GM23338 (cell line): Measurements from ENCODE around the gene PCDHA7.

ENCODE experiments used
- EZH2 ChIP-seq: fragments of 200-600 bp; sonication (generic); IDR thresholded peaks from one replicate; pipeline ENCODE4 v1.8.0; 2017; ENCODE audit warnings: antibody characterized with exemption, mild to moderate bottlenecking, low read depth; ENCODE audit not compliant: unreplicated experiment
- EZH2phosphoT487 ChIP-seq: fragments of 200-600 bp; sonication (generic); IDR thresholded peaks from one replicate; pipeline ENCODE4 v1.8.1; 2018; ENCODE audit warnings: antibody characterized with exemption; ENCODE audit not compliant: unreplicated experiment
- JUNB ChIP-seq: IDR thresholded peaks from one replicate; pipeline ENCODE4 v1.6.1; 2016; ENCODE audit warnings: antibody characterized with exemption; ENCODE audit not compliant: unreplicated experiment
- POLR2AphosphoS5 ChIP-seq: IDR thresholded peaks from 2 replicates; pipeline ENCODE4 v1.6.1; 2016; ENCODE audit warnings: antibody characterized with exemption, low read depth
- ZNF331 ChIP-seq: fragments of 250-450 bp; sonication (Bioruptor Pico); IDR thresholded peaks from 2 replicates; pipeline ENCODE4 v1.5.0; 2020; ENCODE audit warnings: low read depth, mild to moderate bottlenecking, moderate library complexity
- TF ChIP-seq, protein P1 (sequence below), 2 experiments: fragments of 200-600 bp in 1 of 2; sonication (generic) in 1 of 2; conservative IDR thresholded peaks; 2 replicates each; pipeline versions ENCODE4 v1.5.1 to v1.6.1; 2016 to 2017; ENCODE audit warnings: antibody characterized with exemption in 2 of 2, low read depth in 2 of 2, mild to moderate bottlenecking in 2 of 2, moderate library complexity in 1 of 2
- TF ChIP-seq, protein P2 (sequence below): fragments of 250-450 bp; sonication (Bioruptor Pico); IDR thresholded peaks from 2 replicates; pipeline ENCODE4 v1.5.0; 2020; ENCODE audit warnings: mild to moderate bottlenecking, moderate library complexity
- TF ChIP-seq, protein P3 (sequence below): IDR thresholded peaks from 2 replicates; pipeline ENCODE4 v1.6.1; 2016; ENCODE audit warnings: antibody characterized with exemption
- TF ChIP-seq, protein P4 (sequence below): IDR thresholded peaks from one replicate; pipeline ENCODE4 v1.6.1; 2018; ENCODE audit warnings: antibody characterized with exemption; ENCODE audit not compliant: unreplicated experiment

DNA sequence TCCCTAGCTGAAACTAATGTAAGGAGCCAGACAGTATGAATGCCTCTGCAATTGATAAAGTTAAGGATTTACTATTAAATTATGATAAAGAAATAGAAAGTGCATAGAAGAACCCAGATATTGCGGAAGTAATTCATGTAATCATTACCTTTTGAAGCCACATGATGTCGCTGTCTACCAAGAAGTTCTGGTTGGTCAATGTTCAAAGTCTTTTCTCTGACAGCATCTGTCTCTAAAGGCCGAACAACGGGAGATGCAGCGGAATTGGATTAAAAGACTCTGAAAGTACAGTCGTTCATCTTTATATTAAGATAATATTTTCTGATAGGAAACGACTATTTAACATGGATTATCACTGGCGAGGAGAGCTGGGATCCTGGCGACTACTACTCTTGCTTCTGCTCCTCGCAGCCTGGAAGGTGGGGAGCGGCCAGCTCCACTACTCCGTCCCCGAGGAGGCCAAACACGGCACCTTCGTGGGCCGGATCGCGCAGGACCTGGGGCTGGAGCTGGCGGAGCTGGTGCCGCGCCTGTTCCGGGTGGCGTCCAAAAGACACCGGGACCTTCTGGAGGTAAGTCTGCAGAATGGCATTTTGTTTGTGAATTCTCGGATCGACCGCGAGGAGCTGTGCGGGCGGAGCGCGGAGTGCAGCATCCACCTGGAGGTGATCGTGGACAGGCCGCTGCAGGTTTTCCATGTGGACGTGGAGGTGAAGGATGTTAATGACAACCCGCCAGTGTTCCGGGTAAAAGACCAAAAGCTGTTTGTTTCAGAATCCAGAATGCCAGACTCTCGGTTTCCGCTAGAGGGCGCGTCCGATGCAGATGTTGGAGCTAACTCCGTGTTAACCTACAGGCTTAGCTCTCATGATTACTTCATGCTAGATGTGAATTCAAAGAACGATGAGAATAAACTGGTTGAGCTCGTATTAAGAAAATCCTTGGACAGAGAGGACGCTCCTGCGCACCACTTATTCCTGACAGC is 7.2 kb downstream of the PCDHA7 start, which contains the start of gene PCDHA8:
- TF ChIP-seq, protein P1, sequence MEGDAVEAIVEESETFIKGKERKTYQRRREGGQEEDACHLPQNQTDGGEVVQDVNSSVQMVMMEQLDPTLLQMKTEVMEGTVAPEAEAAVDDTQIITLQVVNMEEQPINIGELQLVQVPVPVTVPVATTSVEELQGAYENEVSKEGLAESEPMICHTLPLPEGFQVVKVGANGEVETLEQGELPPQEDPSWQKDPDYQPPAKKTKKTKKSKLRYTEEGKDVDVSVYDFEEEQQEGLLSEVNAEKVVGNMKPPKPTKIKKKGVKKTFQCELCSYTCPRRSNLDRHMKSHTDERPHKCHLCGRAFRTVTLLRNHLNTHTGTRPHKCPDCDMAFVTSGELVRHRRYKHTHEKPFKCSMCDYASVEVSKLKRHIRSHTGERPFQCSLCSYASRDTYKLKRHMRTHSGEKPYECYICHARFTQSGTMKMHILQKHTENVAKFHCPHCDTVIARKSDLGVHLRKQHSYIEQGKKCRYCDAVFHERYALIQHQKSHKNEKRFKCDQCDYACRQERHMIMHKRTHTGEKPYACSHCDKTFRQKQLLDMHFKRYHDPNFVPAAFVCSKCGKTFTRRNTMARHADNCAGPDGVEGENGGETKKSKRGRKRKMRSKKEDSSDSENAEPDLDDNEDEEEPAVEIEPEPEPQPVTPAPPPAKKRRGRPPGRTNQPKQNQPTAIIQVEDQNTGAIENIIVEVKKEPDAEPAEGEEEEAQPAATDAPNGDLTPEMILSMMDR (conservative IDR thresholded peaks at IDR 0.05; ENCODE audit: low read depth in 2 of 2), result peak; percentile 75 to 83
- TF ChIP-seq, protein P2, sequence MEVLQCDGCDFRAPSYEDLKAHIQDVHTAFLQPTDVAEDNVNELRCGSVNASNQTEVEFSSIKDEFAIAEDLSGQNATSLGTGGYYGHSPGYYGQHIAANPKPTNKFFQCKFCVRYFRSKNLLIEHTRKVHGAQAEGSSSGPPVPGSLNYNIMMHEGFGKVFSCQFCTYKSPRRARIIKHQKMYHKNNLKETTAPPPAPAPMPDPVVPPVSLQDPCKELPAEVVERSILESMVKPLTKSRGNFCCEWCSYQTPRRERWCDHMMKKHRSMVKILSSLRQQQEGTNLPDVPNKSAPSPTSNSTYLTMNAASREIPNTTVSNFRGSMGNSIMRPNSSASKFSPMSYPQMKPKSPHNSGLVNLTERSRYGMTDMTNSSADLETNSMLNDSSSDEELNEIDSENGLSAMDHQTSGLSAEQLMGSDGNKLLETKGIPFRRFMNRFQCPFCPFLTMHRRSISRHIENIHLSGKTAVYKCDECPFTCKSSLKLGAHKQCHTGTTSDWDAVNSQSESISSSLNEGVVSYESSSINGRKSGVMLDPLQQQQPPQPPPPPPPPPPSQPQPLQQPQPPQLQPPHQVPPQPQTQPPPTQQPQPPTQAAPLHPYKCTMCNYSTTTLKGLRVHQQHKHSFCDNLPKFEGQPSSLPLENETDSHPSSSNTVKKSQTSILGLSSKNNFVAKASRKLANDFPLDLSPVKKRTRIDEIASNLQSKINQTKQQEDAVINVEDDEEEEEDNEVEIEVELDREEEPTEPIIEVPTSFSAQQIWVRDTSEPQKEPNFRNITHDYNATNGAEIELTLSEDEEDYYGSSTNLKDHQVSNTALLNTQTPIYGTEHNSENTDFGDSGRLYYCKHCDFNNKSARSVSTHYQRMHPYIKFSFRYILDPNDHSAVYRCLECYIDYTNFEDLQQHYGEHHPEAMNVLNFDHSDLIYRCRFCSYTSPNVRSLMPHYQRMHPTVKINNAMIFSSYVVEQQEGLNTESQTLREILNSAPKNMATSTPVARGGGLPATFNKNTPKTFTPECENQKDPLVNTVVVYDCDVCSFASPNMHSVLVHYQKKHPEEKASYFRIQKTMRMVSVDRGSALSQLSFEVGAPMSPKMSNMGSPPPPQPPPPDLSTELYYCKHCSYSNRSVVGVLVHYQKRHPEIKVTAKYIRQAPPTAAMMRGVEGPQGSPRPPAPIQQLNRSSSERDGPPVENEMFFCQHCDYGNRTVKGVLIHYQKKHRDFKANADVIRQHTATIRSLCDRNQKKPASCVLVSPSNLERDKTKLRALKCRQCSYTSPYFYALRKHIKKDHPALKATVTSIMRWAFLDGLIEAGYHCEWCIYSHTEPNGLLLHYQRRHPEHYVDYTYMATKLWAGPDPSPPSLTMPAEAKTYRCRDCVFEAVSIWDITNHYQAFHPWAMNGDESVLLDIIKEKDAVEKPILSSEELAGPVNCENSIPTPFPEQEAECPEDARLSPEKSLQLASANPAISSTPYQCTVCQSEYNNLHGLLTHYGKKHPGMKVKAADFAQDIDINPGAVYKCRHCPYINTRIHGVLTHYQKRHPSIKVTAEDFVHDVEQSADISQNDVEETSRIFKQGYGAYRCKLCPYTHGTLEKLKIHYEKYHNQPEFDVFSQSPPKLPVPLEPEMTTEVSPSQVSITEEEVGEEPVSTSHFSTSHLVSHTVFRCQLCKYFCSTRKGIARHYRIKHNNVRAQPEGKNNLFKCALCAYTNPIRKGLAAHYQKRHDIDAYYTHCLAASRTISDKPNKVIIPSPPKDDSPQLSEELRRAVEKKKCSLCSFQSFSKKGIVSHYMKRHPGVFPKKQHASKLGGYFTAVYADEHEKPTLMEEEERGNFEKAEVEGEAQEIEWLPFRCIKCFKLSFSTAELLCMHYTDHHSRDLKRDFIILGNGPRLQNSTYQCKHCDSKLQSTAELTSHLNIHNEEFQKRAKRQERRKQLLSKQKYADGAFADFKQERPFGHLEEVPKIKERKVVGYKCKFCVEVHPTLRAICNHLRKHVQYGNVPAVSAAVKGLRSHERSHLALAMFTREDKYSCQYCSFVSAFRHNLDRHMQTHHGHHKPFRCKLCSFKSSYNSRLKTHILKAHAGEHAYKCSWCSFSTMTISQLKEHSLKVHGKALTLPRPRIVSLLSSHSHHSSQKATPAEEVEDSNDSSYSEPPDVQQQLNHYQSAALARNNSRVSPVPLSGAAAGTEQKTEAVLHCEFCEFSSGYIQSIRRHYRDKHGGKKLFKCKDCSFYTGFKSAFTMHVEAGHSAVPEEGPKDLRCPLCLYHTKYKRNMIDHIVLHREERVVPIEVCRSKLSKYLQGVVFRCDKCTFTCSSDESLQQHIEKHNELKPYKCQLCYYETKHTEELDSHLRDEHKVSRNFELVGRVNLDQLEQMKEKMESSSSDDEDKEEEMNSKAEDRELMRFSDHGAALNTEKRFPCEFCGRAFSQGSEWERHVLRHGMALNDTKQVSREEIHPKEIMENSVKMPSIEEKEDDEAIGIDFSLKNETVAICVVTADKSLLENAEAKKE (CRISPR knock-in tag), result no peak
- TF ChIP-seq JUNB, result no peak
- no peak for TF ChIP-seq EZH2phosphoT487
- no peak for TF ChIP-seq POLR2AphosphoS5
- TF ChIP-seq EZH2, result no peak
- TF ChIP-seq, protein P3, sequence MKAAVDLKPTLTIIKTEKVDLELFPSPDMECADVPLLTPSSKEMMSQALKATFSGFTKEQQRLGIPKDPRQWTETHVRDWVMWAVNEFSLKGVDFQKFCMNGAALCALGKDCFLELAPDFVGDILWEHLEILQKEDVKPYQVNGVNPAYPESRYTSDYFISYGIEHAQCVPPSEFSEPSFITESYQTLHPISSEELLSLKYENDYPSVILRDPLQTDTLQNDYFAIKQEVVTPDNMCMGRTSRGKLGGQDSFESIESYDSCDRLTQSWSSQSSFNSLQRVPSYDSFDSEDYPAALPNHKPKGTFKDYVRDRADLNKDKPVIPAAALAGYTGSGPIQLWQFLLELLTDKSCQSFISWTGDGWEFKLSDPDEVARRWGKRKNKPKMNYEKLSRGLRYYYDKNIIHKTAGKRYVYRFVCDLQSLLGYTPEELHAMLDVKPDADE, result no peak
- TF ChIP-seq, protein P4, sequence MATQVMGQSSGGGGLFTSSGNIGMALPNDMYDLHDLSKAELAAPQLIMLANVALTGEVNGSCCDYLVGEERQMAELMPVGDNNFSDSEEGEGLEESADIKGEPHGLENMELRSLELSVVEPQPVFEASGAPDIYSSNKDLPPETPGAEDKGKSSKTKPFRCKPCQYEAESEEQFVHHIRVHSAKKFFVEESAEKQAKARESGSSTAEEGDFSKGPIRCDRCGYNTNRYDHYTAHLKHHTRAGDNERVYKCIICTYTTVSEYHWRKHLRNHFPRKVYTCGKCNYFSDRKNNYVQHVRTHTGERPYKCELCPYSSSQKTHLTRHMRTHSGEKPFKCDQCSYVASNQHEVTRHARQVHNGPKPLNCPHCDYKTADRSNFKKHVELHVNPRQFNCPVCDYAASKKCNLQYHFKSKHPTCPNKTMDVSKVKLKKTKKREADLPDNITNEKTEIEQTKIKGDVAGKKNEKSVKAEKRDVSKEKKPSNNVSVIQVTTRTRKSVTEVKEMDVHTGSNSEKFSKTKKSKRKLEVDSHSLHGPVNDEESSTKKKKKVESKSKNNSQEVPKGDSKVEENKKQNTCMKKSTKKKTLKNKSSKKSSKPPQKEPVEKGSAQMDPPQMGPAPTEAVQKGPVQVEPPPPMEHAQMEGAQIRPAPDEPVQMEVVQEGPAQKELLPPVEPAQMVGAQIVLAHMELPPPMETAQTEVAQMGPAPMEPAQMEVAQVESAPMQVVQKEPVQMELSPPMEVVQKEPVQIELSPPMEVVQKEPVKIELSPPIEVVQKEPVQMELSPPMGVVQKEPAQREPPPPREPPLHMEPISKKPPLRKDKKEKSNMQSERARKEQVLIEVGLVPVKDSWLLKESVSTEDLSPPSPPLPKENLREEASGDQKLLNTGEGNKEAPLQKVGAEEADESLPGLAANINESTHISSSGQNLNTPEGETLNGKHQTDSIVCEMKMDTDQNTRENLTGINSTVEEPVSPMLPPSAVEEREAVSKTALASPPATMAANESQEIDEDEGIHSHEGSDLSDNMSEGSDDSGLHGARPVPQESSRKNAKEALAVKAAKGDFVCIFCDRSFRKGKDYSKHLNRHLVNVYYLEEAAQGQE, result no peak
- no peak for TF ChIP-seq ZNF331
